ENCODE results near the gene ARRDC1. TPM values are rescaled to one million over a fixed set of nuclear protein-coding genes. Genes with fewer than 3 reads are reported as not detected.

Gene ARRDC1
- total and polyA plus RNA-seq, 9 of the 15 experiments (the other 6 are each of a cell fraction or from before 2014, with no cell fraction given): 0.21 to 45.3 (median 18.6) TPM

DNA sequence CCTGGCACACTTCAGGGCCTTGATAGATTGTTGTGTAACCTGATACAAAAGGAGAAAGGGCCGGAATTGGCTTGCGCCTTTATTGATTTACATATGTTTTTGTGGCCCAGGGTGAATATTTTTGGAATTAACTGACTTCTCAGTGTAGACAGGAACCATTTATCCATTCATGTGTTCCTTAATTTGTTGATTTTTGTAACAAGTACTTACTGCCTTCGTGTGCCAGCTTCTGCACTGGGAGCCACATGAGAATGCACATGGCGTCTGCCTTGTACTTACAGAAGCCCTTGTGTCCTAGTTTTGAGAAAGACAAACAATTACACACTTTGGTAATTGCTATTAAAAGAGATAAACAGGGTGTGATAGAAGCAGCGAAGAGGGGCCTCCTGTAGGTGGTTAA lies 39.7 kb downstream of the ARRDC1 start:
- peaks cover 45% of the 10 kb centered on the region; the same call in 2 of the 3 replicates for H3K36me3 ChIP-seq (ENCODE audit: control insufficient read depth, insufficient read depth, low read length)
- H3K27ac ChIP-seq (ENCODE audit: extremely low read depth, low read depth, low read length): no peak overlapping the region
- intact Hi-C loops (cut with micrococcal nuclease) (no loop called here), in situ Hi-C loops (cut with MboI) (no loop called here)
- H3K79me2 ChIP-seq (ENCODE audit: control insufficient read depth, insufficient read depth, low read length): peaks cover 82% of the 10 kb centered on the region
- H3K4me2 ChIP-seq (ENCODE audit: insufficient read depth, low read length): no peak overlapping the region
- ChIA-PET CTCF (ENCODE audit: low intra/inter-chr PET ratio) (no interaction called here), POLR2A (interaction anchor here (0.7 to 1.2 kb wide), 3 partner anchors 9 to 20 kb away, joined by 3 to 4 read pairs (median 3); no protein-coding TSS in a partner anchor)
- no peaks in the 10 kb centered on the region for H3K9me3 ChIP-seq (replicated peaks; ENCODE audit: control insufficient read depth, insufficient read depth, low read depth, low read length)
- H3K4me1 ChIP-seq (replicated peaks in 1 of 2; ENCODE audit: control insufficient read depth in 2 of 2, insufficient read depth in 2 of 2, low read length in 2 of 2): peaks cover 0 to 8% of the 10 kb centered on the region in 2 experiments; a peak in 3 of 5 replicates
- H4K20me1 ChIP-seq (replicated peaks; ENCODE audit: control insufficient read depth, insufficient read depth, low read length): no peaks in the 10 kb centered on the region; the same call in none of the 2 replicates
- FAIRE-seq: no peak
- BruUV-seq (replicated peaks): no TSS peak
- no peaks in the 10 kb centered on the region for H3K27me3 ChIP-seq (ENCODE audit: control insufficient read depth in 2 of 2, insufficient read depth in 2 of 2, low read length in 2 of 2)
- TF ChIP-seq KAT7 (CRISPR knock-in tag; IDR thresholded peaks at IDR 0.05; ENCODE audit: borderline replicate concordance): no peak
- TF ChIP-seq FOXP1 (CRISPR knock-in tag; IDR thresholded peaks at IDR 0.05): no peak
- TF ChIP-seq ZSCAN29 (IDR thresholded peaks at IDR 0.05): no peak
- no peak for TF ChIP-seq GABPB2 (CRISPR knock-in tag; conservative IDR thresholded peaks at IDR 0.05)
- TF ChIP-seq KAT2B (IDR thresholded peaks at IDR 0.05; ENCODE audit: low read depth, low read length): no peak
- no peak for TF ChIP-seq NR3C1 (CRISPR knock-in tag; IDR thresholded peaks at IDR 0.05)
- TF ChIP-seq, protein P1, sequence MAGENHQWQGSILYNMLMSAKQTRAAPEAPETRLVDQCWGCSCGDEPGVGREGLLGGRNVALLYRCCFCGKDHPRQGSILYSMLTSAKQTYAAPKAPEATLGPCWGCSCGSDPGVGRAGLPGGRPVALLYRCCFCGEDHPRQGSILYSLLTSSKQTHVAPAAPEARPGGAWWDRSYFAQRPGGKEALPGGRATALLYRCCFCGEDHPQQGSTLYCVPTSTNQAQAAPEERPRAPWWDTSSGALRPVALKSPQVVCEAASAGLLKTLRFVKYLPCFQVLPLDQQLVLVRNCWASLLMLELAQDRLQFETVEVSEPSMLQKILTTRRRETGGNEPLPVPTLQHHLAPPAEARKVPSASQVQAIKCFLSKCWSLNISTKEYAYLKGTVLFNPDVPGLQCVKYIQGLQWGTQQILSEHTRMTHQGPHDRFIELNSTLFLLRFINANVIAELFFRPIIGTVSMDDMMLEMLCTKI (IDR thresholded peaks at IDR 0.05; ENCODE audit: partially characterized antibody): no peak
- no peak for TF ChIP-seq PHF8 (IDR thresholded peaks at IDR 0.05; ENCODE audit: borderline replicate concordance, low read length)
- TF ChIP-seq U2AF1 (optimal IDR thresholded peaks at IDR 0.05; ENCODE audit: low read depth, low read length): no peak
- TF ChIP-seq, protein P2, sequence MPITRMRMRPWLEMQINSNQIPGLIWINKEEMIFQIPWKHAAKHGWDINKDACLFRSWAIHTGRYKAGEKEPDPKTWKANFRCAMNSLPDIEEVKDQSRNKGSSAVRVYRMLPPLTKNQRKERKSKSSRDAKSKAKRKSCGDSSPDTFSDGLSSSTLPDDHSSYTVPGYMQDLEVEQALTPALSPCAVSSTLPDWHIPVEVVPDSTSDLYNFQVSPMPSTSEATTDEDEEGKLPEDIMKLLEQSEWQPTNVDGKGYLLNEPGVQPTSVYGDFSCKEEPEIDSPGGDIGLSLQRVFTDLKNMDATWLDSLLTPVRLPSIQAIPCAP (CRISPR knock-in tag; IDR thresholded peaks at IDR 0.05; ENCODE audit: borderline replicate concordance): no peak
- no peak for TF ChIP-seq GATAD2A (IDR thresholded peaks at IDR 0.05)
- TF ChIP-seq MYBL2 (IDR thresholded peaks at IDR 0.05; ENCODE audit: low read depth): no peak
- TF ChIP-seq MYBL2 (CRISPR knock-in tag; IDR thresholded peaks at IDR 0.05; ENCODE audit: borderline replicate concordance): no peak
- no peak for TF ChIP-seq ZNF184 (CRISPR knock-in tag; IDR thresholded peaks at IDR 0.05)
- TF ChIP-seq EP400 (IDR thresholded peaks at IDR 0.05): no peak
- TF ChIP-seq ETV1 (tag; conservative IDR thresholded peaks at IDR 0.05; ENCODE audit: low read depth): no peak
- no peak for TF ChIP-seq BRCA1 (IDR thresholded peaks at IDR 0.05)
- no peak for TF ChIP-seq BRCA1 (CRISPR knock-in tag; IDR thresholded peaks at IDR 0.05)
- no peak for TF ChIP-seq PCBP1 (IDR thresholded peaks at IDR 0.05; ENCODE audit: low read depth, low read length, poor library complexity, severe bottlenecking)
- TF ChIP-seq, protein P3, sequence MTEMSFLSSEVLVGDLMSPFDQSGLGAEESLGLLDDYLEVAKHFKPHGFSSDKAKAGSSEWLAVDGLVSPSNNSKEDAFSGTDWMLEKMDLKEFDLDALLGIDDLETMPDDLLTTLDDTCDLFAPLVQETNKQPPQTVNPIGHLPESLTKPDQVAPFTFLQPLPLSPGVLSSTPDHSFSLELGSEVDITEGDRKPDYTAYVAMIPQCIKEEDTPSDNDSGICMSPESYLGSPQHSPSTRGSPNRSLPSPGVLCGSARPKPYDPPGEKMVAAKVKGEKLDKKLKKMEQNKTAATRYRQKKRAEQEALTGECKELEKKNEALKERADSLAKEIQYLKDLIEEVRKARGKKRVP (CRISPR knock-in tag; IDR thresholded peaks at IDR 0.05): no peak
- peaks cover 3% of the 10 kb centered on the region for H3K9me1 ChIP-seq (ENCODE audit: control insufficient read depth, insufficient read depth, low read length)
- no peak overlapping the region for H3K9ac ChIP-seq (ENCODE audit: insufficient read depth in 1 of 2, low read depth in 2 of 2, low read length in 2 of 2)
- no peak overlapping the region for H2AFZ ChIP-seq (ENCODE audit: low read depth, low read length)
- no peak for DNase-seq (ENCODE audit: extremely low read depth in 1 of 4, low spot score in 3 of 4)
- 92% methylated on average over 5 of the region's 5 CpGs for WGBS (ENCODE audit: insufficient coverage, low coverage, missing lambda C conversion rate)
- H3K4me3 ChIP-seq: no peak overlapping the region
- no peak for ATAC-seq

All from K562 (cell line).